Inflammatory macrophage treated with lipopolysaccharide for 1 hour (primary cell): Measurements from ENCODE around the gene ZNF79.
"Not testable (repeated sequence)": the region's sequence is repeated elsewhere in the genome, so short reads cannot be mapped to it uniquely, and the experiment has no call there.

ENCODE experiments used
- DNase-seq, 2 donors: peaks; one replicate each; pipeline ENCODE4 v3.0.0-alpha.2; 2020 to 2022

The ZNF79 gene

DNA sequence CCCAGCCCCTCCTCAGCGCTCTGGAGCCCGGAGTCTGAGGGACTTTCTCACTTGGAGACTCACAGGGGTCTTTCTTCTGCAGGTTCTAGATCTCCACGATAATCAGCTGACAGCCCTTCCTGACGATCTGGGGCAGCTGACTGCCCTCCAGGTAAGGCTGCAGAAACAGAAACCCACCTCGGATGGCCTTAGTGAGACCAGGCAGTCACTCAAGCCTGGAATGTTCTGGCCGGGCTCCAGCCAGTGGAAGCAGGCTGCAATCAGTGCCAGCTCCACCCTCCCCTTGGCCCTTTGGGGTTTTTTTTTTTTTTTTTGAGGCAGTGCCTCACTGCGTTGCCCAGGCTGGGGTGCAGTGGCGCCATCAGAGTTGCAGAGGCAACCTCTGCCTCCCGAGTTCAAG lies 34.7 kb downstream of the ZNF79 start:
- no peak for DNase-seq

DNA sequence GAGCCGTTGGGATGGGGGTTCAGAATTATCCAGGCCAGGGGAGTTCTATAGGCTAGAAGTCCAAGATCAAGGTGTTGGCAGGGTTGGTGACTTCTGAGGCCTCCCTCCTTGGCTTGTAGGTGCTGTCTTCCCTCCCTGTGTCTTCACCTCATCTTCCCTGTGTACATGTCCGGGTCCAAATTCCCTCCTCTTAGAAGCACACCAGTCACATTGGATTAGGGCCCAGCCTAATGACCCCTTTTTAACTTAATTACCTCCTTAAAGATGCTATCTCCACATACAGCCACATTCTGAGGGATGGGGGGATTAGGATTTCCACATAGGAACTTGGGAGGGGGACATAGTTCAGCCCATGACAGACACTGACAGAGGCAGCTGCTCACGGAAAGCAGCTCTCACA lies 39.2 kb downstream of the ZNF79 start:
- no peak for DNase-seq

DNA sequence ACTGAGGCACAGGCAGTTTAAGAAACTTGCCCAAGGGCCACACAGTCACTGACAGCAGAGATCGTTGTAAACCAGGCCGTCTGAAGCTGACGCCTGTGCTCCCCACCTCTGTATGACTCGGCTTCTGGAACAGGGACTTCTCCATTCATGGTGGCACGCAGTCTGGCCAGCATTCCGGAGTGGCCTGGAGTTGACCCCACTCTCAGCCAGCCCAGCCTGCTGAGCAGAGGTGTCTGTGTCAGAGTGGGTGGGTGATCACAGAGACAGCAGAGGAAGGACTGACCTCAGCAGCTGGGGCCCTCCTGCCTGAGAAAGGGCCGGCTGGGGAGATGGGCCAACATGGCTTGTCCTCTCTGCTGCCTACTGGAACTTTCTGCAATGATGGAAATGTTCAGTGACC lies 39.7 kb downstream of the ZNF79 start:
- DNase-seq, result peak; percentile 23 to 73

DNA sequence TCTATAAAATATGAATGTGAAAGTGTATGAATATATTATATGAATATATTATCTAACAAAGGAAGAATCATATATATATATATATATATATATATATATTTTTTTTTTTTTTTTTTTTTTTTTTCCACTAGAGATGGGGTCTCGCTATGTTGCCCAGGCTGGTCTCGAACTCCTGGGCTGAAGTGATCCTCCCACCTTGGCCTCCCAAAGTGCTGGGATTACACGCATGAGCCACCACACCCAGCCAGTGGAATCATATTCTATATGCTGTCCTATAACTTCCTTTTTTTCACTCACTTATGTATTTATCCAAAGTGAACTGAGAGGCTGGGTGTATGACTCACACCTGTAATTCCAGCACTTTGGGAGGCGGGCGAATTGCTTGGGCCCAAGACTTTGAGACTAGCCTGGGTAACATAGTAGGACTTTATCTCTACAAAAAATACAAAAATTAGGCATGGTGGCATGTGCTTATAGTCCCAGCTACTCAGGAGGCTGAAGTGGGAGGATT lies 42.3 kb downstream of the ZNF79 start:
- DNase-seq, result not testable (repeated sequence)

DNA sequence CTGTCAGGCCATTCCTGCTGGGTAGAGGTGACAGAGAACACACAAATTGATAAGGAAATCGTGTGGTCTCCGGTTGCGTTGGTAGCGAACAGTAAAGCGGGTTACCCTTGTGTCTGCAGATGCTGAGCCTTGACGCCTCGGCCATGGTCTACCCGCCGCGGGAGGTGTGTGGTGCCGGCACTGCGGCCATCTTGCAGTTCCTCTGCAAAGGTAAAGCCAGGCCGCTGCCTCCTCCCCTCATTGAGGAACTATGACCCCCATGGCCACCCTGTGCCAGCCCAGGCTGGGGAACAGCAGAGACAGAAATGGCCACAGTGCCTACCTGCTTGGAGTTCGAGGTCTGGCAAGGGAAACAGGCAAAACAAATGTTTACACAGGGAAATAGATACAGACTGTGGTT lies 43.4 kb downstream of the ZNF79 start:
- no peak for DNase-seq

DNA sequence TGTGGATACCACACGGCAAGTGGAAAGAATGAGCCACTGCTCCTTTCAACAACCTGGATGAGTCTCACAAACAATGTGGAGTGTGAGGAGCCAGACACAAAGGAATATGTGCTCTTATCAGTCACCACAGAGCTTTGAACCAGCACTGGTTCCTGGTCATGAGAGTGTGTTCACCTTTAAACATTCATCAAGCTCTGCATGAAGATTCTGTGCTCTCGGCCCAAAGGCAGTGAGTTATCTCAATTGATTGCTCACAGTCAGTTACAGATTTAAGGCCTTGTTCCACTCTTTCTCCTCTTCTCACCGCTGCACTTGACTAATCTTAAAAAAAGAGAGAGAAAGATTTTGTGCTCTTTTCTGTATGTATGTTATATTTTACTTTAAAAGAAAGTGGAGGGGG lies 46.5 kb downstream of the ZNF79 start:
- no peak for DNase-seq

DNA sequence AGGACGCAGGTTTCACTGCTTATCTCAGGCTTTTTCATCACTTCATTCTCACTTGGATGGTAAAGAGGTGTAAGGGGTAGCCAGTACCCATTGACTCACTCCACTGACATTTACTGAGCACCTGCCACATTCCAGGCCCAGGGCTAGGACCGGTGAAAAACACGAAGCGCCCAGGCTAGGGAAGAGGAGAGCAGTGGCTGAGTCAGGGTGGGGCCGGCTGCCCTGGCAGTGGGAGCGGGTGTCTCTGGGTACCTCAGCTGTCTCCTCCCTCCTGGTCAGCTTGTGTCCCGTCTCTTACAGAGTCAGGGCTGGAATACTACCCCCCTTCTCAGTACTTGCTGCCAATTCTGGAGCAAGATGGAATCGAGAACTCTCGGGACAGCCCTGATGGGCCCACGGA lies 49.3 kb downstream of the ZNF79 start:
- no peak for DNase-seq

DNA sequence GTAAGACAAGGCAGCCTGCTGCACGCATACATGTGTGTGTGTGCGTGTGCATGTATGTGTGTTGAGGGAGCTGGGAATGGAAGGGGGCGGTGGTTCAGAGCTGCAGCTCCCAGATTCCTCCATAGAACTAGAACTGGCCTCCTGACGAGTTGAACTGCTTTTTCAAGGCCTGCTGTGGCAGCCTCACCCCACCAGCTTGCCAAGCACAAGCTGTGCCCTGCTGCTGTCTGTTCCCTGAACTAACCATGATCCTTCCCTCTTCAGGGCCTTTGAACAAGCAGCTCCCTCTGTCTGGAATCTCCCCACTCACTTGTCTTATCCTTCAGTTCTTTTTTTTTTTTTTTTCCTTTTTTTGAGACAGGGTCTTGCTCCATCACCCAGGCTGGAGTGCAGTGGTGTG lies 49.8 kb downstream of the ZNF79 start:
- no peak for DNase-seq

DNA sequence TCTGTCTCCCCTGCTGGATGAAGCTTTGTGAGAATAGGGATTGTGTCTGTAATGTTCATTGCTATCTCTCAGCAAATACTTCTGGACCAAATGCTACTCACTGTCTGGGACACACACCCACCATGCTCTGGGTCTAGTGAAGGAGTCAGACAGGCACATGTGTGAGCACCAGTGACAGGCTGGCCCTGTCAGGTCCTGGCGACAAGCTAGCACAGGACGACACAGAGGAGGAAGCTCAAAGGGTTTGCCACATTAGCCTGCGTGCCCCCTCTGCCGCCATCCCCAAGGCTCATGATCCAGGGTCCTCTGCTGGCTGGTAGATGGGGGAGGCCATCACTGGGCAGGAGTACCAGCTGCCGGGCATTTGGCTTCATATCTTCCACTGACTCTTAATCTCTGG lies 50.4 kb downstream of the ZNF79 start:
- no peak for DNase-seq

DNA sequence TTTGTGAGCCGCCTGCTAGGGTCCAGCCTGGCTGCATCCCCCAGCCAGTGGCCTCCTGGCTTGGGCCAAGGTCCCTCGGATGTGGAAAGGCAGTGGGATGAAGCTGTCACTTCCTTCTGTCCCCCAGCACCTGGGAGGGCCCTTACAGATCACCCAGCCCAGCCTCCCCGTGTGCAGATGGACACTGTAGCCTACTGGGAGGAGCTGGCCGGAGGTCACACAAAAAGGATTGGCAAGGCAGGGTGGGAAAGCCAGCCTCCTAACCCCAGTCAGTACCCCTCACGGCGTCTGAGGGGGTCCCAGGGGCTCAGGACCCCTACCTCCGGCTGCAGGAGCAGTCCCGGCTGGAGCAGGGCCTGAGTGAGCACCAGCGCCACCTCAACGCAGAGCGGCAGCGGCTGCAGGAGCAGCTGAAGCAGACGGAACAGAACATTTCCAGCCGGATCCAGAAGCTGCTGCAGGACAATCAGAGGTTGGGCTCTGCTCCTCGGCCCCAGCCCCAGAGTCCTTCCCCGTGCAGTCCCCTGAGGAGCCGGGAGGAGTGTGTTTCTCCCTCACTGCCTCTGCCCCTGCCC lies 55.4 kb downstream of the ZNF79 start:
- DNase-seq, result no peak

DNA sequence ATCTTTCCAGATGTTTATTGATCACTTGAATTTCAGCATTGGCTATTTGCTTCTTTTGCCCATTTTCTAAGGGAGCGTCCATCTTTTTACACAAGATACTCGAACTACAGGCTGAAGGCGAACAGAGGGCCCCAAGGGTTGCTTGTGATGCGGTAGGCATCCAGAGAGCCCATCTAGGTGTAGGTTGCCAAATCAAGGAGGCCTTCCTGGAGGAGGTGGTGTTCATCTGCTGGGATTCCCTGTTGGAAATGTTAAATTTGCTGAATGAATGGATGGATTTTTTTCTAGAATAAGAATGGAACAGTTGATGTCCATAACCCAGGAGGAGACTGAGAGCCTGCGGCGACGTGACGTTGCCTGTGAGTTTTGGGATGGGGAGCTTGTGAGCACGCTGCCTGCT lies 58.5 kb downstream of the ZNF79 start:
- no peak for DNase-seq

DNA sequence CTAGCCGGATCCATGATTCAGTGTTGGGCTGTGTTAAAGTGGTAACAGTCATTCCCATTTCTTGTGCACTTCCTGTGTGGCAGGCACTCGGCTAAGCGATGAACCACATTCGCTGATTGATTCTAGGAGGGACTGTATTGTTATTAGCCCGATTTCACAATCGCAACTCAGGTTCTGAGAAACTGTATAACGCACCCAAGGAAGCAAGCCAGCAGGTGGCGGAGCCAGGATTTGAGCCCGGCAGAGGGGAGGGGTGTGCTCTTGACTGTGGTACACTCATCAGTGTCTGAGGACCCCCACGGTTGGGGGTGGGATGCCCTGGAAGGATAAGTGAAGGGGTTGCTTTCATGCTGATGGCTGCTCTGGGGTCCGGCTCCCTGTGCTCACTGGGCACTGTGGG lies 61.8 kb downstream of the ZNF79 start:
- DNase-seq, result no peak

DNA sequence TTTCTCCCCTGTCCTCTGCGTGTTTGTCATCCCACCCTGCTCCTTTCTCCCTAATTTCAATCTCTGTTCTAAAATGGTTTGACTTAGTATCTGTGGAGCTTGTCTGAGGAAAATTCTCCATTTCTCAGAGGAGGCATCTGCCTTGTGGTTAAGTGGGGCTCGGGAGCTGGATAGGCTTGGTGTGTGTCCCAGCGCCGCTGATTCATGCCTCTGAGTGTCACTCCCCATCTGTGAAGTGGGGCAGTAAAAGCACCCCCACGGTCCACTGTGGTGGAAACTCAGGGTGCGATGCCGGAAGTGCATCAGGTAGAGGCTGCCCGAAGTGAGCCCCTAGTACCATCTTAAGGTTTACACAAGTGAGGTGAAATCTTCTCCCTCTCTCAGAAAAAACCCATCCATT lies 64.8 kb downstream of the ZNF79 start:
- DNase-seq, result no peak

DNA sequence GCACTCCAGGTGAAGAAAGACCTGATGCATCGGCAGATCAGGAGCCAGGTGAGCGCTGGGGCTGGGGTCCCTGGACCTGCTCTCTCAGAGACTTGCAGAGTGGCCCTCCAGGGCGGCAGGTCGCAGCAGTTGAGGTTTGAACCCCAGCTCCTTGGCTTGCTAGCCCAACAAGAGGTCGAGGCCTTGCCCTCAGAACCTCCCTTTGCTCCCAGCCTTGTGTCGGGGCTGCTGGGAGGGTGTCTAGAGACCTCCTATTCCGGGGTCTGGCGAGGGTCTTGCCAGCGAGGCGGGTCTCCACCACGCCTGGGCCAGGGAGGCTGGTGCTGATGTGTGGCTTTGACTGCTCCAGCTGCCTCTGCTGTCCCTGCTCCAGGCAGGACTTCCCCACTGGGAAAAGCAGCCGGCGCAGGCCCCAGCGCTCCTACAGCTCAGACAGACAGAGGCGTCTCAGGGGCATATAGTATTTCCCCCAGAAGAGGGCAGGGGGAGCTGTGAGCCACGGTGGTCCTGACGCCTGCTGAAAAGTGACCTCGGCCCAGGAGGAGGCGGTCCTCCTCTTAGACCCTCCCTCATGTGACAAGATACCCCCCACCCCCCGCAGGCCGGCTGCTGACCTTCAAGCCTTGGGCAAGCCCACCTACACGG lies 65.4 kb downstream of the ZNF79 start:
- DNase-seq, result no peak

DNA sequence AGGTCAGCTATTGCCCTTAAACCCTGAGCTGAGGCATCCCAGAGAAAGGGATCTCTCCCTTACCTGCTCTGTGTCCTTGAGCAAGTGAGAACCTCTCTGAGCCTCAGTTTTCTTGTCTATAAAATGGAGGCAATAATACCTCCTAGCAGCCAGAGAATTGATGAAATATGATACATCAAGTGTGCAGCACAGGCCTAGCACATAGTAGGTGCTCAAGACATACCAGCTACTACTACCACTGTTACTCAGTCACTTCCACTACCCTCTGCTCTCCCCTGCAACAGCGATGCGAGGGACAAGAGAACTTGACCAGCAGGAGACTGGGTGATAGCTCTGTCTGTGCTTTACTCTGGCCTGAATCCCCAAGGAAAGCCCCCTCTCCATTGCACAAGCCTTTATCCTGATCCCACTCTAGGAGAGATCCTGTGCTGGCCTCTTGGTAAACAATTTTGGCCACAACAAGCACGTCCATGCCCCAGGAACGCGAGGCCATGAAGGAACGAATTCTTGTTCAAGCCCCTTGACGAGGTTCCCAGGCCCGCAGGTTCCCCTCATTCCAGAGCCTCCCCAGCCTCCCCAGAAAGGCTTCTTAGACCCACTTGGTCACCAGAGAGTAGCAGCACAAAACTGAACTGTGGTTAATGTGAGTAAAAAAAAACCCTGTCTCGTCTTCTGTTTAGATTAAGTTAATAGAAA lies 66.5 kb downstream of the ZNF79 start:
- DNase-seq, result no peak

DNA sequence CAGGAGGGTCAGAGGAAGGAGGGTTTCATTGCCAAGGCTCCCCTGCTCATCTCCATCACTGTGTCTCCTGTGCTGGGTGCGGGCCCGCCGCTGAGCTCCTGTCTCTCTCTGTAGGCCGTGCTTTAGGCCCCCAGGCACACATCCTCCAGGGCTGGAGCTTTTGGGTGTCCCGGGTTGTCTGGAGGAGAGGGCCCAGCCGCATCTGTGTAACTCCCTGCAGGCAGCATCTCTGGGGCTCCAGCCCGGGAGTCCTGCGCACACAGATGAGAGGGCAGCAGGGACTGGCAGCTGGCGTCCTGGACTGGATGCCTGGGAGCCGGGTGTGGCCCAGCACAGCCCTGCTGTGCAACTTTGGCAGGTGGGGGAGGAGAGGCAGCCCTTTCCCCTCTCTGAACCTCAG lies 67.3 kb downstream of the ZNF79 start:
- no peak for DNase-seq

DNA sequence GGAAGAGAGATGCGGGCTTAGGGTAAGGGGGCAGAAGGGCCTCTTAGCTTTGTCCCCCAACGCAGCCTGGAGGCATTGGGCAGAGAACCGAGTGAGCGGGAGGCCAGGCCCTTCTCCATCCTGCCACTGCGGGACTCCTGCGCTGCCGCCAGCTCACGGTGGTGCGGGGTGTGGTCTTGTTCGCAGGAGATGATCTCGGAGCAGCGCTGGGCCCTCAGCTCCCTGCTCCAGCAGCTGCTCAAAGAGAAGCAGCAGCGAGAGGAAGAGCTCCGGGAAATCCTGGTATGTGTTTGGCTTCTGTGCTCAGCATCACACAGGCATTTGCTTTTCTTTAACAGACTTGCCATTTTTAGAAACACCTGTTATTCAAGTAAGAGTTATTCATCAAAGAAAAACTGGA lies 68.4 kb downstream of the ZNF79 start:
- DNase-seq, result no peak

DNA sequence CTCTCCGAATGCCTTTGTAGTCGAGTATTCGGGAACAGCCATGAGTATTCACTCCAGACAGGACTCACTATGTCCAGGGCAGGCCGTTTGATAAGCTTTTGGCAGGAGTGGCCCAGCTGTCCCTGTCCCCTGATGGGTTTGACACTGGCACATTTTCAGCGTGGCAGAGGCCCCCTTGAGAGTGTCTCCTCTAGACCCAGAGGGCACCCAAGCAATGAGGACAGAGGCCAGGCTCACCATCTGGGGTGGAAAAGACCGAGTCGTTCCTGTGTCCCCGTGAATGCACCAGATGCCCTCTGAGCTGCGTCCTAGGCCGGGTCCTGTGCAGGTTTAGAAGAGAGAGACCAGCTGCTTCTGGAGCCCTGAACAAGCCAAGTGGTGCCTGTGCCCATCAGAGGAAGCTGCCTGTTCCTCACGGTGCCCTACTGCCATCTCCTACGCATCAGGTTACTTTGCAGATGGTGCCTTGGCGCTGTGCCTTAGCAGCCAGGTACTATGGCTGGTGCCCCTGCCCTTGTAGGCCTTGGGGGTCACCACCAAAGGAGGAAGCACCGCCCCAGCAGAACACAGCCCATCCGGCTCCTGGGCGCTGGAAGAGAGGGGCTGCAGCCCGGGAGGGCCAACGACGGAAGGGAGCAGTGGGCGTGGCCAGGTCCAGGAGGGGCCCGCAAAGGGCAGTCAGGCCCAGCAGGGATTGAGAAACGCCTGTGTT lies 69.6 kb downstream of the ZNF79 start:
- DNase-seq, result no peak

DNA sequence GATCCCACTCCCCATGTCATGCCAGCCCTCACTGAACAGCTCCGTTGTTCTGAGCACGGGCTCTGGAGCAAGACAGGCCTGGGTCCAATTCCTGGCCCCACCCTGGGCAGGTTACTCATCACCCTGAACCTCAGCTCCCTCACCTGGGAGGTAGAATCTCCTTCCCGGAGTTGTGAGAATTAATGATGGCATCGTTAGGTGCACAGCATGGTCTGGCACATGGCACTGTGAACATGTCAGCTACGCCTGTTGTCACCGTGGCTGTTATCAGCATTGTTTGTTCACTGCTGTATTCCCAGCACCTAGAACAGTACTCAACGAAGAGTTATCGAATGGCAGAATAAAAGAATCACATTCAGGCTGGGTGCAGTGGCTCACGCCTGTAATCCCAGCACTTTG lies 70.1 kb downstream of the ZNF79 start:
- DNase-seq, result no peak
